ENCODE data around the gene KLK15. TPM values are rescaled to one million over a fixed set of nuclear protein-coding genes. Genes with fewer than 3 reads are reported as not detected.

Gene KLK15
- total and polyA plus RNA-seq, 2 of the 4 experiments (the other 2 are of a cell fraction), result not detected

- H2BK5ac ChIP-seq (ENCODE audit: low read depth, low read length, poor library complexity, severe bottlenecking), result no peak overlapping the region
- H3K4me1 ChIP-seq (ENCODE audit: control insufficient read depth, insufficient read depth, low read length), result no peaks in the 10 kb centered on the region
- no peak for ATAC-seq (ENCODE audit: low read depth)
- no peaks in the 10 kb centered on the region; the same call in 1 of the 2 replicates for H3K27me3 ChIP-seq (ENCODE audit: control insufficient read depth, insufficient read depth, low read length)
- in situ Hi-C loops (cut with MboI; ENCODE audit: low sequenced_read_pairs) (no loop called here), intact Hi-C loops (cut with micrococcal nuclease) (no loop called here), dilution Hi-C loops (cut with HindIII; ENCODE audit: low sequenced_read_pairs, unreplicated experiment) (no loop called here)
- no peak overlapping the region for H2BK15ac ChIP-seq (ENCODE audit: low read depth, low read length)
- H3K9ac ChIP-seq (ENCODE audit: low read depth, low read length), result no peak overlapping the region
- H3K4me2 ChIP-seq (ENCODE audit: low read depth, low read length), result no peak overlapping the region
- no peak overlapping the region for H2AFZ ChIP-seq (replicated peaks; ENCODE audit: low read length, poor library complexity)
- H3K36me3 ChIP-seq (ENCODE audit: control insufficient read depth, insufficient read depth, low read length), result no peaks in the 10 kb centered on the region
- DNase-seq, result no peak
- no peak overlapping the region for H4K5ac ChIP-seq (ENCODE audit: low read depth, low read length)
- no peak overlapping the region for H3K23ac ChIP-seq (ENCODE audit: low read depth, low read length)
- H3K4ac ChIP-seq (ENCODE audit: low read depth, low read length), result no peak overlapping the region
- WGBS, 2 experiments (ENCODE audit: extremely low coverage in 2 of 2, insufficient read length in 1 of 2), result no CpG with 5 or more reads among the region's 4 CpGs
- H4K20me1 ChIP-seq (ENCODE audit: insufficient read depth, low read length), result no peaks in the 10 kb centered on the region
- no peak overlapping the region for H4K91ac ChIP-seq (ENCODE audit: insufficient read depth, low read depth, low read length)
- BruUV-seq (replicated peaks), result no TSS peak
- no peak overlapping the region for H2BK20ac ChIP-seq (ENCODE audit: low read depth, low read length)
- no peak overlapping the region for H2AK9ac ChIP-seq (replicated peaks; ENCODE audit: low read depth, low read length, poor library complexity)
- ChIA-PET POLR2A (ENCODE audit: unreplicated experiment) (no interaction called here), CTCF (no interaction called here)
- H3K56ac ChIP-seq (ENCODE audit: extremely low read depth, insufficient read depth, low read length), result no peak overlapping the region
- no peak overlapping the region for H3K14ac ChIP-seq (replicated peaks; ENCODE audit: low read depth, low read length)
- TF ChIP-seq FOS (IDR thresholded peaks at IDR 0.05; ENCODE audit: low read depth, low read length) (no peak), RAD21 (IDR thresholded peaks at IDR 0.05; ENCODE audit: low read length) (no peak), USF2 (IDR thresholded peaks at IDR 0.05; ENCODE audit: low read depth, low read length) (no peak), POLR2A (IDR thresholded peaks at IDR 0.05; ENCODE audit: low read depth, low read length) (no peak), NFE2L2 (IDR thresholded peaks at IDR 0.05; ENCODE audit: low read depth, low read length) (no peak), CEBPB (IDR thresholded peaks at IDR 0.05; ENCODE audit: low read depth, low read length) (no peak), RFX5 (IDR thresholded peaks at IDR 0.05; ENCODE audit: low read depth, low read length) (no peak), MAFK (IDR thresholded peaks at IDR 0.05; ENCODE audit: low read depth, low read length) (no peak)
- TF ChIP-seq, protein P1, sequence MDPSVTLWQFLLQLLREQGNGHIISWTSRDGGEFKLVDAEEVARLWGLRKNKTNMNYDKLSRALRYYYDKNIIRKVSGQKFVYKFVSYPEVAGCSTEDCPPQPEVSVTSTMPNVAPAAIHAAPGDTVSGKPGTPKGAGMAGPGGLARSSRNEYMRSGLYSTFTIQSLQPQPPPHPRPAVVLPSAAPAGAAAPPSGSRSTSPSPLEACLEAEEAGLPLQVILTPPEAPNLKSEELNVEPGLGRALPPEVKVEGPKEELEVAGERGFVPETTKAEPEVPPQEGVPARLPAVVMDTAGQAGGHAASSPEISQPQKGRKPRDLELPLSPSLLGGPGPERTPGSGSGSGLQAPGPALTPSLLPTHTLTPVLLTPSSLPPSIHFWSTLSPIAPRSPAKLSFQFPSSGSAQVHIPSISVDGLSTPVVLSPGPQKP (IDR thresholded peaks at IDR 0.05; ENCODE audit: borderline replicate concordance, low read depth, low read length), result no peak
- no peak overlapping the region for H3K4me3 ChIP-seq (ENCODE audit: insufficient read depth, low read depth, low read length)
- no peak overlapping the region for H4K8ac ChIP-seq (ENCODE audit: low read depth in 2 of 2, low read length in 2 of 2)
- no peaks in the 10 kb centered on the region for H3K9me1 ChIP-seq (ENCODE audit: insufficient read depth, low read length)
- no peak overlapping the region for H2BK120ac ChIP-seq (ENCODE audit: low read depth, low read length)
- H3K27ac ChIP-seq (ENCODE audit: insufficient read depth, low read length), result no peak overlapping the region
- no peak overlapping the region for H2AK5ac ChIP-seq (ENCODE audit: low read depth, low read length)
- H3K79me1 ChIP-seq (ENCODE audit: low read depth in 1 of 2, low read length in 2 of 2), result no peaks in the 10 kb centered on the region
- no peak overlapping the region for H3K18ac ChIP-seq (ENCODE audit: low read depth, low read length)
- no peaks in the 10 kb centered on the region for H3K9me3 ChIP-seq (ENCODE audit: control insufficient read depth, insufficient read depth, low read length)
Observed at GRCh38 chr19:50851620-50852019, 18.2 kb upstream of the KLK15 start.

All from IMR-90 (cell line).